Mammary epithelial cell (primary cell): ENCODE results near the gene CAND2.

ENCODE experiments used
- EZH2 ChIP-seq: IDR thresholded peaks from 2 replicates; pipeline ENCODE4 v1.6.1; 2012; ENCODE audit warnings: low read length, inconsistent platforms, borderline replicate concordance
- TF ChIP-seq, protein P1 (sequence below), 2 donors: IDR thresholded peaks in 1 of 2; conservative IDR thresholded peaks in 1 of 2; 2 replicates each; pipeline ENCODE4 v1.5.1; 2011 to 2012; ENCODE audit warnings: inconsistent platforms in 2 of 2, low read length in 2 of 2, mild to moderate bottlenecking in 2 of 2, control low read depth in 1 of 2, low read depth in 1 of 2; ENCODE audit not compliant: insufficient read depth in 1 of 2; ENCODE audit errors: extremely low read depth in 1 of 2

DNA sequence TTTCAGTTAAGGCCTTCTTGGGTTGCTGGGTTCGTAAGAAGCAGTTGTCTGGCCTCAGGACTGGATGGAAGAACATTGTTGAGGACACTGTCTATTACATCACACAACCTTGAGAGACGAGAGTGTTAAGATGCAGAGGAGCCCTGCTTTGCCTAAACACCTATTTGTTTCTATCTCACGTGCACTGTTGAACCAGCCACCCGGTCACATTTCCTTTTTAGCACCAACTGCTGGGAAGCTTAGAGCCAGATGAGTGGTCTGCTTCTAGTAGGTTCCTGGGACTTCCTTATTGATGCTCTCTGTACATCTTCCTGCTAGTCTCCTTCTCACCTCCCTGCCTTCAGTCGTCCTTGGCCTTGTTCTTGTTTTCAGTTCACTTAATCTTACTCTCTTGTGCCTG lies 22.3 kb downstream of the CAND2 start:
- TF ChIP-seq, protein P1, sequence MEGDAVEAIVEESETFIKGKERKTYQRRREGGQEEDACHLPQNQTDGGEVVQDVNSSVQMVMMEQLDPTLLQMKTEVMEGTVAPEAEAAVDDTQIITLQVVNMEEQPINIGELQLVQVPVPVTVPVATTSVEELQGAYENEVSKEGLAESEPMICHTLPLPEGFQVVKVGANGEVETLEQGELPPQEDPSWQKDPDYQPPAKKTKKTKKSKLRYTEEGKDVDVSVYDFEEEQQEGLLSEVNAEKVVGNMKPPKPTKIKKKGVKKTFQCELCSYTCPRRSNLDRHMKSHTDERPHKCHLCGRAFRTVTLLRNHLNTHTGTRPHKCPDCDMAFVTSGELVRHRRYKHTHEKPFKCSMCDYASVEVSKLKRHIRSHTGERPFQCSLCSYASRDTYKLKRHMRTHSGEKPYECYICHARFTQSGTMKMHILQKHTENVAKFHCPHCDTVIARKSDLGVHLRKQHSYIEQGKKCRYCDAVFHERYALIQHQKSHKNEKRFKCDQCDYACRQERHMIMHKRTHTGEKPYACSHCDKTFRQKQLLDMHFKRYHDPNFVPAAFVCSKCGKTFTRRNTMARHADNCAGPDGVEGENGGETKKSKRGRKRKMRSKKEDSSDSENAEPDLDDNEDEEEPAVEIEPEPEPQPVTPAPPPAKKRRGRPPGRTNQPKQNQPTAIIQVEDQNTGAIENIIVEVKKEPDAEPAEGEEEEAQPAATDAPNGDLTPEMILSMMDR (conservative IDR thresholded peaks at IDR 0.05 in 1 of 2, IDR thresholded peaks at IDR 0.05 in 1 of 2; ENCODE audit: extremely low read depth in 1 of 2, insufficient read depth in 1 of 2, low read depth in 1 of 2, low read length in 2 of 2) = no peak
- TF ChIP-seq EZH2 = no peak
